ENCODE measurements around the gene CDH6. TPM values are rescaled to one million over a fixed set of nuclear protein-coding genes. Genes with fewer than 3 reads are reported as not detected.

CDH6 gene
- total and polyA plus RNA-seq, 2 experiments from 2014 or later, result 0.60 to 1.1 TPM

GRCh38 chr5:31366941-31367340, 173.5 kb downstream of the CDH6 start:
- Histone ChIP-seq H3K4me3 (no peak overlapping the region), H3K27me3 (ENCODE audit: insufficient read depth) (no peaks in the 10 kb centered on the region), H3K36me3 (ENCODE audit: insufficient read depth) (no peaks in the 10 kb centered on the region), H3K79me2 (replicated peaks; ENCODE audit: insufficient read depth) (no peaks in the 10 kb centered on the region), H2AFZ (no peak overlapping the region), H3K4me1 (ENCODE audit: insufficient read depth) (peaks cover 6% of the 10 kb centered on the region; the same call in 1 of the 2 replicates), H3F3A (replicated peaks; ENCODE audit: low read depth) (no peaks in the 10 kb centered on the region), H4K20me1 (replicated peaks; ENCODE audit: insufficient read depth) (no peaks in the 10 kb centered on the region), H3K27ac (ENCODE audit: low read depth) (no peak overlapping the region), H3K4me2 (no peak overlapping the region), H3K9me2 (ENCODE audit: insufficient read depth) (0 out of 2 replicates have a peak, but pooled peaks cover 11% of the 10 kb centered on the region)
- Mint-ChIP-seq H3K9me3 (peaks cover 2% of the 10 kb centered on the region; the same call in 1 of the 3 replicates), H3K4me1 (peaks cover 10% of the 10 kb centered on the region), H3K4me3 (no peak overlapping the region), H3K27ac (no peak overlapping the region), H3K27me3 (ENCODE audit: insufficient read depth, low read depth, poor library complexity) (no peaks in the 10 kb centered on the region), H3K36me3 (ENCODE audit: low read depth) (peaks cover 3% of the 10 kb centered on the region; the same call in 1 of the 3 replicates)
- ATAC-seq (no peak), DNase-seq (ENCODE audit: low spot score) (no peak)
- TF ChIP-seq POLR2AphosphoS5 (IDR thresholded peaks at IDR 0.05; ENCODE audit: low read depth) (no peak), EZH2phosphoT487 (IDR thresholded peaks at IDR 0.05; ENCODE audit: unreplicated experiment) (no peak), JUNB (IDR thresholded peaks at IDR 0.05; ENCODE audit: unreplicated experiment) (no peak), NANOG (IDR thresholded peaks at IDR 0.05; ENCODE audit: borderline replicate concordance) (no peak), CTCF (conservative IDR thresholded peaks at IDR 0.05; ENCODE audit: low read depth in 2 of 2) (no peak), ZNF114 (CRISPR knock-in tag; IDR thresholded peaks at IDR 0.05) (no peak), ZNF331 (CRISPR knock-in tag; IDR thresholded peaks at IDR 0.05; ENCODE audit: low read depth) (no peak), EZH2 (IDR thresholded peaks at IDR 0.05; ENCODE audit: low read depth, unreplicated experiment) (no peak), STAT1 (IDR thresholded peaks at IDR 0.05; ENCODE audit: unreplicated experiment) (no peak), CREB1 (CRISPR knock-in tag; IDR thresholded peaks at IDR 0.05; ENCODE audit: low read depth) (no peak)
- TF ChIP-seq, protein P1, sequence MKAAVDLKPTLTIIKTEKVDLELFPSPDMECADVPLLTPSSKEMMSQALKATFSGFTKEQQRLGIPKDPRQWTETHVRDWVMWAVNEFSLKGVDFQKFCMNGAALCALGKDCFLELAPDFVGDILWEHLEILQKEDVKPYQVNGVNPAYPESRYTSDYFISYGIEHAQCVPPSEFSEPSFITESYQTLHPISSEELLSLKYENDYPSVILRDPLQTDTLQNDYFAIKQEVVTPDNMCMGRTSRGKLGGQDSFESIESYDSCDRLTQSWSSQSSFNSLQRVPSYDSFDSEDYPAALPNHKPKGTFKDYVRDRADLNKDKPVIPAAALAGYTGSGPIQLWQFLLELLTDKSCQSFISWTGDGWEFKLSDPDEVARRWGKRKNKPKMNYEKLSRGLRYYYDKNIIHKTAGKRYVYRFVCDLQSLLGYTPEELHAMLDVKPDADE (IDR thresholded peaks at IDR 0.05), result no peak
- TF ChIP-seq, protein P2, sequence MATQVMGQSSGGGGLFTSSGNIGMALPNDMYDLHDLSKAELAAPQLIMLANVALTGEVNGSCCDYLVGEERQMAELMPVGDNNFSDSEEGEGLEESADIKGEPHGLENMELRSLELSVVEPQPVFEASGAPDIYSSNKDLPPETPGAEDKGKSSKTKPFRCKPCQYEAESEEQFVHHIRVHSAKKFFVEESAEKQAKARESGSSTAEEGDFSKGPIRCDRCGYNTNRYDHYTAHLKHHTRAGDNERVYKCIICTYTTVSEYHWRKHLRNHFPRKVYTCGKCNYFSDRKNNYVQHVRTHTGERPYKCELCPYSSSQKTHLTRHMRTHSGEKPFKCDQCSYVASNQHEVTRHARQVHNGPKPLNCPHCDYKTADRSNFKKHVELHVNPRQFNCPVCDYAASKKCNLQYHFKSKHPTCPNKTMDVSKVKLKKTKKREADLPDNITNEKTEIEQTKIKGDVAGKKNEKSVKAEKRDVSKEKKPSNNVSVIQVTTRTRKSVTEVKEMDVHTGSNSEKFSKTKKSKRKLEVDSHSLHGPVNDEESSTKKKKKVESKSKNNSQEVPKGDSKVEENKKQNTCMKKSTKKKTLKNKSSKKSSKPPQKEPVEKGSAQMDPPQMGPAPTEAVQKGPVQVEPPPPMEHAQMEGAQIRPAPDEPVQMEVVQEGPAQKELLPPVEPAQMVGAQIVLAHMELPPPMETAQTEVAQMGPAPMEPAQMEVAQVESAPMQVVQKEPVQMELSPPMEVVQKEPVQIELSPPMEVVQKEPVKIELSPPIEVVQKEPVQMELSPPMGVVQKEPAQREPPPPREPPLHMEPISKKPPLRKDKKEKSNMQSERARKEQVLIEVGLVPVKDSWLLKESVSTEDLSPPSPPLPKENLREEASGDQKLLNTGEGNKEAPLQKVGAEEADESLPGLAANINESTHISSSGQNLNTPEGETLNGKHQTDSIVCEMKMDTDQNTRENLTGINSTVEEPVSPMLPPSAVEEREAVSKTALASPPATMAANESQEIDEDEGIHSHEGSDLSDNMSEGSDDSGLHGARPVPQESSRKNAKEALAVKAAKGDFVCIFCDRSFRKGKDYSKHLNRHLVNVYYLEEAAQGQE (IDR thresholded peaks at IDR 0.05; ENCODE audit: unreplicated experiment), result no peak
- TF ChIP-seq, protein P3, sequence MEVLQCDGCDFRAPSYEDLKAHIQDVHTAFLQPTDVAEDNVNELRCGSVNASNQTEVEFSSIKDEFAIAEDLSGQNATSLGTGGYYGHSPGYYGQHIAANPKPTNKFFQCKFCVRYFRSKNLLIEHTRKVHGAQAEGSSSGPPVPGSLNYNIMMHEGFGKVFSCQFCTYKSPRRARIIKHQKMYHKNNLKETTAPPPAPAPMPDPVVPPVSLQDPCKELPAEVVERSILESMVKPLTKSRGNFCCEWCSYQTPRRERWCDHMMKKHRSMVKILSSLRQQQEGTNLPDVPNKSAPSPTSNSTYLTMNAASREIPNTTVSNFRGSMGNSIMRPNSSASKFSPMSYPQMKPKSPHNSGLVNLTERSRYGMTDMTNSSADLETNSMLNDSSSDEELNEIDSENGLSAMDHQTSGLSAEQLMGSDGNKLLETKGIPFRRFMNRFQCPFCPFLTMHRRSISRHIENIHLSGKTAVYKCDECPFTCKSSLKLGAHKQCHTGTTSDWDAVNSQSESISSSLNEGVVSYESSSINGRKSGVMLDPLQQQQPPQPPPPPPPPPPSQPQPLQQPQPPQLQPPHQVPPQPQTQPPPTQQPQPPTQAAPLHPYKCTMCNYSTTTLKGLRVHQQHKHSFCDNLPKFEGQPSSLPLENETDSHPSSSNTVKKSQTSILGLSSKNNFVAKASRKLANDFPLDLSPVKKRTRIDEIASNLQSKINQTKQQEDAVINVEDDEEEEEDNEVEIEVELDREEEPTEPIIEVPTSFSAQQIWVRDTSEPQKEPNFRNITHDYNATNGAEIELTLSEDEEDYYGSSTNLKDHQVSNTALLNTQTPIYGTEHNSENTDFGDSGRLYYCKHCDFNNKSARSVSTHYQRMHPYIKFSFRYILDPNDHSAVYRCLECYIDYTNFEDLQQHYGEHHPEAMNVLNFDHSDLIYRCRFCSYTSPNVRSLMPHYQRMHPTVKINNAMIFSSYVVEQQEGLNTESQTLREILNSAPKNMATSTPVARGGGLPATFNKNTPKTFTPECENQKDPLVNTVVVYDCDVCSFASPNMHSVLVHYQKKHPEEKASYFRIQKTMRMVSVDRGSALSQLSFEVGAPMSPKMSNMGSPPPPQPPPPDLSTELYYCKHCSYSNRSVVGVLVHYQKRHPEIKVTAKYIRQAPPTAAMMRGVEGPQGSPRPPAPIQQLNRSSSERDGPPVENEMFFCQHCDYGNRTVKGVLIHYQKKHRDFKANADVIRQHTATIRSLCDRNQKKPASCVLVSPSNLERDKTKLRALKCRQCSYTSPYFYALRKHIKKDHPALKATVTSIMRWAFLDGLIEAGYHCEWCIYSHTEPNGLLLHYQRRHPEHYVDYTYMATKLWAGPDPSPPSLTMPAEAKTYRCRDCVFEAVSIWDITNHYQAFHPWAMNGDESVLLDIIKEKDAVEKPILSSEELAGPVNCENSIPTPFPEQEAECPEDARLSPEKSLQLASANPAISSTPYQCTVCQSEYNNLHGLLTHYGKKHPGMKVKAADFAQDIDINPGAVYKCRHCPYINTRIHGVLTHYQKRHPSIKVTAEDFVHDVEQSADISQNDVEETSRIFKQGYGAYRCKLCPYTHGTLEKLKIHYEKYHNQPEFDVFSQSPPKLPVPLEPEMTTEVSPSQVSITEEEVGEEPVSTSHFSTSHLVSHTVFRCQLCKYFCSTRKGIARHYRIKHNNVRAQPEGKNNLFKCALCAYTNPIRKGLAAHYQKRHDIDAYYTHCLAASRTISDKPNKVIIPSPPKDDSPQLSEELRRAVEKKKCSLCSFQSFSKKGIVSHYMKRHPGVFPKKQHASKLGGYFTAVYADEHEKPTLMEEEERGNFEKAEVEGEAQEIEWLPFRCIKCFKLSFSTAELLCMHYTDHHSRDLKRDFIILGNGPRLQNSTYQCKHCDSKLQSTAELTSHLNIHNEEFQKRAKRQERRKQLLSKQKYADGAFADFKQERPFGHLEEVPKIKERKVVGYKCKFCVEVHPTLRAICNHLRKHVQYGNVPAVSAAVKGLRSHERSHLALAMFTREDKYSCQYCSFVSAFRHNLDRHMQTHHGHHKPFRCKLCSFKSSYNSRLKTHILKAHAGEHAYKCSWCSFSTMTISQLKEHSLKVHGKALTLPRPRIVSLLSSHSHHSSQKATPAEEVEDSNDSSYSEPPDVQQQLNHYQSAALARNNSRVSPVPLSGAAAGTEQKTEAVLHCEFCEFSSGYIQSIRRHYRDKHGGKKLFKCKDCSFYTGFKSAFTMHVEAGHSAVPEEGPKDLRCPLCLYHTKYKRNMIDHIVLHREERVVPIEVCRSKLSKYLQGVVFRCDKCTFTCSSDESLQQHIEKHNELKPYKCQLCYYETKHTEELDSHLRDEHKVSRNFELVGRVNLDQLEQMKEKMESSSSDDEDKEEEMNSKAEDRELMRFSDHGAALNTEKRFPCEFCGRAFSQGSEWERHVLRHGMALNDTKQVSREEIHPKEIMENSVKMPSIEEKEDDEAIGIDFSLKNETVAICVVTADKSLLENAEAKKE (CRISPR knock-in tag; IDR thresholded peaks at IDR 0.05), result no peak
